T-helper 2 cell treated with Interferon-gamma antibody and Interleukin-4, amounts not matched to agents 100 ng/mL and 5 ng/mL, for 36 hours (primary cell): Measurements from ENCODE around the gene ENAH. TPM values are rescaled to one million over a fixed set of nuclear protein-coding genes. Genes with fewer than 3 reads are reported as not detected.
"Not testable (repeated sequence)": the region's sequence is repeated elsewhere in the genome, so short reads cannot be mapped to it uniquely, and the experiment has no call there.

Experiments used
- intact Hi-C: fragments of 100-400 bp; cut with micrococcal nuclease; formaldehyde crosslinking; loops from one replicate; pipeline ENCODE4 v1.15.1; 2023
- total RNA-seq: library from RNA; stranded (reverse); gene quantifications from 2 replicates; pipeline ENCODE4 v1.2.3, GENCODE V29; 2022

The ENAH gene
- 0.07 TPM in 1 of 2 replicates, not detected in the other for total RNA-seq

- intact Hi-C loops: loop anchor here (10.0 kb wide), 1 partner anchor 322 kb away; no protein-coding TSS in a partner anchor
These were observed at the start of gene ENAH for GRCh38 chr1:225652729-225653462. TSS of gene ENAH (minus strand) at chr1:225653123. CDS start at chr1:225652690, 433 bp downstream.

GRCh38 chr1:225700889-225701465 lies 48.1 kb upstream of the ENAH start:
- intact Hi-C loops: no loop called here

GRCh38 chr1:225700164-225700821 lies 47.4 kb upstream of the ENAH start:
- intact Hi-C loops: no loop called here

GRCh38 chr1:225699336-225699735 lies 46.4 kb upstream of the ENAH start:
- intact Hi-C loops: no loop called here

- intact Hi-C loops: not testable (repeated sequence)
These were observed 45.3 kb upstream of the ENAH start for GRCh38 chr1:225698194-225698593.

- intact Hi-C loops: no loop called here
These were observed 44.5 kb upstream of the ENAH start for GRCh38 chr1:225697428-225697827.

GRCh38 chr1:225695578-225696337 lies 42.8 kb upstream of the ENAH start:
- intact Hi-C loops: no loop called here

- intact Hi-C loops: no loop called here
These were observed 41.3 kb upstream of the ENAH start for GRCh38 chr1:225694151-225694603.

- intact Hi-C loops: not testable (repeated sequence)
These were observed 40.8 kb upstream of the ENAH start for GRCh38 chr1:225693697-225694096.

- intact Hi-C loops: no loop called here
These were observed 40.3 kb upstream of the ENAH start for GRCh38 chr1:225693085-225693696.

GRCh38 chr1:225692517-225692879 lies 39.6 kb upstream of the ENAH start:
- intact Hi-C loops: no loop called here

- intact Hi-C loops: no loop called here
These were observed 39.1 kb upstream of the ENAH start for GRCh38 chr1:225691861-225692516.

- intact Hi-C loops: no loop called here
These were observed 38.5 kb upstream of the ENAH start for GRCh38 chr1:225691377-225691776.

GRCh38 chr1:225689882-225690459 lies 37.0 kb upstream of the ENAH start:
- intact Hi-C loops: no loop called here

- intact Hi-C loops: no loop called here
These were observed 35.4 kb upstream of the ENAH start for GRCh38 chr1:225688345-225688744.

GRCh38 chr1:225685476-225686176 lies 32.7 kb upstream of the ENAH start:
- intact Hi-C loops: no loop called here

- intact Hi-C loops: no loop called here
These were observed 31.8 kb upstream of the ENAH start for GRCh38 chr1:225684741-225685140.

GRCh38 chr1:225681231-225681630 lies 28.3 kb upstream of the ENAH start:
- intact Hi-C loops: no loop called here

- intact Hi-C loops: no loop called here
These were observed 25.6 kb upstream of the ENAH start for GRCh38 chr1:225678545-225678944.
